HG03280 (cell line): Measurements from ENCODE around the gene CBL.

Experiments
- ATAC-seq: cut with Tn5 transposase; IDR thresholded peaks from one replicate; pipeline ENCODE4 v1.9.1; 2021; ENCODE audit warnings: mild to moderate bottlenecking, moderate library complexity; ENCODE audit not compliant: unreplicated experiment

CBL gene

GRCh38 chr11:119305556-119306372 lies 99.6 kb downstream of the CBL start:
- no peak for ATAC-seq

- ATAC-seq: no peak
Observed at GRCh38 chr11:119306373-119306890, 100.3 kb downstream of the CBL start.

- no peak for ATAC-seq
Observed at GRCh38 chr11:119307219-119307618, 101.1 kb downstream of the CBL start.

- no peak for ATAC-seq
Observed at GRCh38 chr11:119307974-119308373, 101.8 kb downstream of the CBL start.

GRCh38 chr11:119309411-119309810 lies 103.3 kb downstream of the CBL start:
- ATAC-seq: no peak

- no peak for ATAC-seq
Observed at GRCh38 chr11:119309953-119310681, 104.0 kb downstream of the CBL start.

- no peak for ATAC-seq
Observed at GRCh38 chr11:119310682-119311052, 104.5 kb downstream of the CBL start.

GRCh38 chr11:119314726-119315125 lies 108.6 kb downstream of the CBL start:
- no peak for ATAC-seq

GRCh38 chr11:119315131-119316015 lies 109.2 kb downstream of the CBL start:
- no peak for ATAC-seq

- no peak for ATAC-seq
Observed at GRCh38 chr11:119316016-119316728, 110.0 kb downstream of the CBL start.

- ATAC-seq: no peak
Observed at GRCh38 chr11:119316729-119317591, 110.8 kb downstream of the CBL start, which contains the start of gene MCAM. Gene MCAM (minus strand): TSS chr11:119317130. CDS start chr11:119317101, 29 bp downstream.

GRCh38 chr11:119317592-119318239 lies 111.6 kb downstream of the CBL start:
- no peak for ATAC-seq

- ATAC-seq: no peak
Observed at GRCh38 chr11:119318240-119319135, 112.3 kb downstream of the CBL start.

- no peak for ATAC-seq
Observed at GRCh38 chr11:119319136-119319699, 113.1 kb downstream of the CBL start.

- no peak for ATAC-seq
Observed at GRCh38 chr11:119319700-119320239, 113.6 kb downstream of the CBL start.

GRCh38 chr11:119320240-119320775 lies 114.2 kb downstream of the CBL start:
- no peak for ATAC-seq
